ENCODE measurements around the gene CD99.

CD99 gene

GRCh38 chrX:2676794-2677675, 14.1 kb upstream of the CD99 start:
- DNase-seq (ENCODE audit: low spot score) = no peak

GRCh38 chrX:2677764-2678163, 13.3 kb upstream of the CD99 start:
- peak; percentile 16 for DNase-seq (ENCODE audit: low spot score)

DNA sequence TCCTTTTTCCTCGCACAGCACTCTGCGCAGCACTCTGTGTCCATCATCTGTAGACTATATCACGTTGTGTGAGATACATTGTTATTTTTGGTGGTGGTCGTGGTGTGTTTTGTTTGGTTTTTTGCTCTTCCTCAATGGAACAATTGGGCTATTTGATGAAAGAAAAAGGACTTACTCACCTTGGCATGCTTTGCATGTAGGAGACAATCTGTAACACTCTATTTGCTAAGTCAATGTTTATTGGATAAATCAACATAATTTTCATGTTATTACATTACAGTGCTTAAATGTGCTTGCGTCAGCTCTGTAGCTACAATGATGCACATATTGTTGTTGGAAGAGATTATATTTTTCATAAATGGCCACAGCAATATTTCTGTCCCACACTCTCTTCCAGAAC, 12.5 kb upstream of the CD99 start:
- DNase-seq (ENCODE audit: low spot score) = no peak

DNA sequence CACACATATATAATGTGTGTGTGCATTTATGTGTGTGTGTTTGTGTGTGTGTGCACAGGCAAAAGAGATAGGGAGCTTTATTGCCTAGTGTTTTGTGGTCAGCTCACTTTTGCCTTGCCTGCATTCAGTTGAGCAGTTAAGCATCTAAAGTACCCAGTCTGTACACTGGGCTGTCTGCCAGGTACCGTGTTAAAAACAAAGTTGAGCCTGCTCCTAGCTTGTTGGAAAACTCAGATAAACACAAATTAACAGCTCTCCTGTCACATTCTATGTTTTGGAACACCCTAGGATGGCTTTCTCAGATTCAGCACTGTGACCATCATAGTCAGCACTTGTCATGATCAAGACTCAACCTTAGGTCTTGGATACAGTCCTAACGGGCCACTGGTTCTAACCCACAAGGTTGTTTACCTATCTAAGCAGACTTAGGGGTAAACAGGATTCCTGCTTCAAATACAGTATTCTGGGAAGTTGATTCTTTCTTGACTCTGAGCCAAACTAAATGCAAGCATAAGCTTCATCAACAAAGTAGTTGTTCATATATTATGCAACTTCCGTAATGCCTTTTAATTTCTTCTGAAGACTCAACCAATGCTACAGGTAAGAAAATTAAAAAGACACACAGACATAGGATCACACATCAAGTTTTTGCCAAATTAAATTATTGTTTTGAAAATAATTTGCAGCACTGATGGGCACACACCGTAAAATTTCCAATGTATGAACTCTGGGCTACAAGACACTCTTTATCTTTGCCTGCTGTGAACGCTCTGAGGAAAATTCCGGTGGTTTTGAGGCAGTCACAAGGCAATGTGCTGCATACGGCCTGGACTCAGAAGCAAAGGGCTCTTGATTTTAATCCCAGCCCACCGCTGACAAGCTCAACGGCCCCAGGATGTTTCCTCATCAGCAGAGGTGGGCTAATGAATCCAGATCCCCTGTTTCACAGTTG, 11.3 kb upstream of the CD99 start:
- no peak for DNase-seq (ENCODE audit: low spot score)

- no peak for DNase-seq (ENCODE audit: low spot score)
Observed at GRCh38 chrX:2680486-2681348, 10.4 kb upstream of the CD99 start.

GRCh38 chrX:2682565-2683177, 8.4 kb upstream of the CD99 start:
- no peak for DNase-seq (ENCODE audit: low spot score)

DNA sequence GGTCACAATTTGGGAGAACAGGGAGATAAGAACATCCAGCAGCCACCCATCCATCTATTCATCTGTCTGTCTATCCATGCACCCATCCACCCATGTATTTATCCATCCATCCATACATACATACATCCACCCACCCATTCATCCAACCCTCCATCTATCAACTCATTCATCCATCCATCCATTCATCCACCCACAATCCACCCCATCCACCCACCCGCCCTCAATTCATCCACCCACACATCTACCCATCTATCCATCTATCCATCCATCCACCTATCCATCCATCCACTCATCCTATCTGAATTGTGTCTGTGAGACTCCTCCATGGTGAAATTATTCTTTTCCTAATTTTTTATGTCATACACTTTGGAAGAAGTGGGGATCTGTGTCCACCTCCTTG, 6.8 kb upstream of the CD99 start:
- DNase-seq (ENCODE audit: low spot score) = no peak

DNA sequence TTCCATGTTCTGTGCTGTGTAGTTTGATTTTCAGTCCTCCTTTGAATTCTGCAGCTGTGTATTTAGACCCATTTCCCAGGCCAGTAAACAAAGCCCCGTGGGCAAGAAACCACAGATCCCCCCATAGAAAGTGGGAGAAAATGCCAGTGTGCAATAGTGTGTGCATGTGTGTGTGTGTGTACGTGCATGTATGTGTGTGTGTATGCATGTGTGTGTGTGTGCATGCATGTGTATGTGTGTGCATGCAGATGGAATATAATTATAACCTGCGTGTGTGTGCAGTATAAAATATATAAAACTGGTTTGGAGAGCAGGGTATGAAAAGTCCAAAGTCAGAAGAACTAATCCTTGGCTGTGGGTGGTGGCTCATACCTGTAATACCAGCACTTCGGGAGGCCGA, 5.2 kb upstream of the CD99 start:
- DNase-seq (ENCODE audit: low spot score) = no peak

DNA sequence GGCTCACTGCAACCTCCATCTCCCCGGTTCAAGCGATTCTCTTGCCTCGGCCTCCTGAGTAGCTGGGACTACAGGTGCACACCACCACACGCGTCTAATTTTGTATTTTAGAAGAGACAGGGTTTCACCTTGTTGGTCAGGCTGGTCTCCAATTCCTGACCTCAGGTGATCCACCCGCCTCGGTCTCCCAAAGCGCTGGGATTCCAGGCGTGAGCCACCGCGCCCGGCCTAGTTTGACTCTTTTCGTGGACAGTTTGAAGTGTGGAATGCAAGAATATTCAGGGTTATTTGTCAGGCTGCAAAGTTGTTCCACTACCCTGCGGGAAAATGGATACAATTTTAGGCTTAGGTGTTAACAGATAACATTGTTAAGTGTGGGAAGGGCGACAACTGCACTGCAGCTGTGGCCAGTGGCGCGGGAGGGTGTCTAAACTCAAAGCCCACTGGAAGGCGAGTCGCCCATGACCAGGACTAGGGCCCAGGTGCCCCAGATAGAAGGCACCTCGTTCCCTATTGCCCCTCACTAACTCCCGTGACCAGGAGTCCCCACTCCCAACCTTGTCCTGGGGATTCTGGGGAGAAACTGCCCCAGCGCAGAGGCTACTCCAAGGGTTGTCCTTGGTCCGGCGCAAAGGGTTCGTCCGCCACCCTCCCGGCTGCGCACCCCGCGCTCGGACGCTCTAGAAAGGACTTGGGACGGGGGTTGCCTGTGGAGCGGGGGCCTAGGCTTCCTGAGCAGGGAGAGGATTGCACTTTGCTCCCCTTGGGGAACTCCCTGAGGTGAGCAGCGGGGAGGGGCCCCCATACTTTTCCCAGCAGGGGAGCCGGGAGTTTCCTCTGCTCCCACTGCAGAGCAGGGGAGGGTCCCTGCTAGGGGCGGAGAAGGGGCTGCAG, 1.1 kb upstream of the CD99 start:
- no peak for DNase-seq (ENCODE audit: low spot score)

GRCh38 chrX:2691543-2692220, 587 bp downstream of the CD99 start:
- no peak for DNase-seq (ENCODE audit: low spot score)

- no peak for DNase-seq (ENCODE audit: low spot score)
Observed at GRCh38 chrX:2692221-2693112, 1.4 kb downstream of the CD99 start.

DNA sequence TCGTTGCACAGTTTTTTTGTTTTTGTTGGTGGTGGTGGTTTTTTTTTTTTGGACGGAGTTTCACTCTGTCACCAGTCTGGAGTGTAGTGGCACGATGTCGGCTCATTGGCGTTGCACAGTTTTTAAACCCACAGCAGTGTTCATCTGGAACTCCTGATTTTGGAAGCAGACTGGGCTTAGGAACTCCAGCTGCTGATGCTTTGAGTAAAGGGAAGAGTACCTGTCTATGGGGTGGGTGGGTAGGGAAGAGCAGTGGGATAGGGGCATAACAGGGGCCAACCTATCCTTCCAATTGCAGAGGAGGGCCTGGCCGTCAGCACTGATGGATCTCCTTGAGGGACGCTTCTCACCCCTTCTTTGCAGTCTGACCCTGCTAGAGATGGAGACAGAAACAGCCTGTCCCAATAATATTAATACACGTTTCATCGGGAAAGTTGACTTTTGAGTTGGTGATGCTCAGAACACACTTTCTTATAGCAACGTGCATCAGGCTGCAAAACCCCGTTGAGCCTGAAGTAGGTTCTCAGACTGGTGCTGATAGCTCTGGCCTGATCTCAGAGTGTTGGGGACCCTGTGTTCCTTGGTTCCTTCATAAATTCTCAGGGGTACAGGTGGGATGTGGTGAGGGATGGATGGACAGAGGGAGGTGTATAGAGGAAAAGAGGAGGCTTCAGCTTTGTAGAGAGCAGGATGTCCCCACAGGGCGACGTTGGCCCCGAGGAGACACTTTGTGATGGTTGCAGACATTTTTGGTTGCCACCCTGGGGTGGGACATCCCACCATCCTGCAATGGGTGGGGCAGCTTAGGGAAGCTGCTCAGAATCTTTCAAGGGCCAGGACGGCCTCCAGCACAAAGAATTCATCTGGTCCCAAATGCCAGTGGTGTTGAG, 2.3 kb downstream of the CD99 start:
- DNase-seq (ENCODE audit: low spot score) = no peak

DNA sequence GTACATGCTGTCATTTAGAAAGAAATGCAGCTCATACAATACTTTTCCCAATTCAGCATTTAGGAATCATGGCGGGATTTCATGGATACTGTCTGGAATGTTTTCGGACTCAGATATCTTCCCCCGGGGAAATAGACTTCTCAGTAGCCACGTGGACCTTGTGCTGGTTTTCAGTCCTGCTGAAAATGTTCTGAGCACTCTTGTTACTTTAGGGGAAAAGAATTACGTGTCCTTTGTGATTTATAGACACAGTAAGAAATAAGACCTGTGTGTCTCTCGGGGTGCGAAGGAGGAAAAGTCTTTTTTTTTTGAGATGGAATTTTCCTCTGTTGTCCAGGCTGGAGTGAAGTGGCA, 3.8 kb downstream of the CD99 start:
- DNase-seq (ENCODE audit: low spot score) = no peak

DNA sequence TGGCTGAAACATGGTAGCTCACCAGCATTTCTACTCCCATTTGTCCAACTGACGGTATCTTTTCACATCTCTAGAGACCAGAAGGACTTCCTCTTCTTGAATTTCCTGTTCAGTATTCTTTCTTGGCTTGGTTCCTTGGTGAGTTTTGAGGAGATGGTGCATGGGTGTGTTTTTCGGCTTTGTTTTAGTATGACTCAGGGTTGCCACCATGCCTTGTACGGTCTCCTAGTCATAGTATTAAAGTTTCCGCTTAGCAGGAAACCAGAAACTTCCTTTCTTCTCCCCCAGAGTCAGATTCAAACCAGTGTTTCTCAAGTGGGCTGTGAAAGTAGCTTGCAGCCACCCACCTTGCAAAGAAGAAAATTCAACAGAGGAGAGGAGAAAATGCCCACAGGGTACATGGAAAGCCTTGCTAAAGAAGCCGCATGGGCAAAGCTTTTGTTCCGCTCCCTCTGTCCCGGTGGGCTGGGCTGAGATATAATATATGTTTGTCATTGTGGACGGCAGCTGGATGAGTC, 5.7 kb downstream of the CD99 start:
- no peak for DNase-seq (ENCODE audit: low spot score)

- no peak for DNase-seq (ENCODE audit: low spot score)
Observed at GRCh38 chrX:2697306-2697705, 6.2 kb downstream of the CD99 start.

DNA sequence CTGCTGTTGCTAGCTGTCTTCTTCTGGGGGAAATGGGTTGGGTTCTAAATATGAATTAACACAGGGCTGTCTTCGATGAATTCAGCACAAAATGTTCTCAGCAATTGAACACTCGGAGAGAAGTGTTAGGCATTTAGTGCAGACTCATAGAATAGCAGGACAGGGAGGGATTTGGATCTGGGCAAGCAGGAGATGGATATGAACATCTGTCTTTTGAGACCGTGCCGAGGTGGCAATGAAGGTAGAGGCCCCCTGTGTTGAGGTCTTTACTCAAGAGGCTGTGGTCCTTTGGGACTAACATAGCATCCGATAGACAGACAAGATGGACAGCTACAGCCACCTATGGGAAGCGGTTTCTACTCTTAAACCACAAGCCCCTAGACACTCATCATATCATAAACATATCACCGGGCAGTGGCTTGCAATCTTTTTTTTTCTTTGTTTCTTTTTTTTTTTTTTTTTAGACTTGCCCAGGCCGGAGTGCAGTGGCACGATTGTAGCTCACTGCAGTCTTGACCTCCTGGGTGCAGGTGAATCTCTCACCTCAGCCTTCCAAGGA, 6.7 kb downstream of the CD99 start:
- DNase-seq (ENCODE audit: low spot score) = no peak

DNA sequence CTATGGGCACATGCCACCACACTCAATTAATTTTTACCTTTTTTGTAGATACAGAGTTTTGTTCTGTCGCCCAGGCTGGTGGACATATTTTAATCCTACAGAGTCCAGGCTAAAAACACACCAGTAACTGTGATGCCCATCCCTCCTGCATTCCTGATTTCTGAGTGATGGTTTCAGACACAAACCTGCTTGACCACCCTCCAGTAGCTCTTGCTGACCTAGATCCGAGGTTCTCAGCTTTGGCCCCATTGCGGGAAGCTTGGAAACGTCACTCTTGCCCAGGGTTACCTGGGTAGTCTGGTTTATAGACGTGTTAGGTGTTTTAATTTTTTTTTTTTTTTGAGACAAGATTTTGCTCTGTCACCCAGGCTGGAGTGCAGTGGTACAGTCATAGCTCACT, 7.5 kb downstream of the CD99 start:
- no peak for DNase-seq (ENCODE audit: low spot score)
